Measurements from ENCODE around the gene CACNA1A.

CACNA1A gene

DNA sequence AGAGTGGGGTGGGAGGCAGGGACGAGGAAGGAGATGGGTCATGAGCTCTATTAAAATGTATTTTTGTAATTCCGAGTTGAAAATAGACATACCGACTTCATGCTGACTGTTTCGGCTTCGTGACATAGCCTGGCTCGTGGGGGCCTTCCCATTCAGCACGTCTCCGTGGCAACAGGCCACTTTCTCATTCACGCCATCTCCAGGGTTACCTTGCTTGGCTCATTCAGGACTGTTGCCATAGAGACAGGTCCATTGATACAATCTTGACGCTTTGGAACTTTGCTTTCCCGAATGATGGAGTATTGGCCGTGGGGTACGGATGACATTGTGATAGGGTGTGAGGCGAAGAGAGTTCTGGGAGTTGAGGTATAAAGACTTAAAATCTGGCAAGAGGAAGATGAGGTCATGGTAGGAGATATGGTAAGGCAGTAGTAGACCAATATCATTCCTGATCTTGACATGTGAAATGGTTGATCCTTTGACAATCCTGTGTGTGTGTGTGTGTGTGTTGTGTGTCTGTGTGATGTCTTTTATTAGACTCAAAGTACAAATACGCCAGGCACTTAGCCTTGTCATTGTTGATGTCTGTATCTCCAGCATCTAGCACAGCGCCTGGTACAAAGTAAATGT, 97.3 kb downstream of the CACNA1A start:
- Histone ChIP-seq H3K27me3 (ENCODE audit: insufficient read depth, poor library complexity, severe bottlenecking) (no peaks in the 10 kb centered on the region), H3K27ac (replicated peaks) (no peak overlapping the region), H3K4me3 (replicated peaks; ENCODE audit: insufficient read depth, low read length) (no peak overlapping the region)
- TF ChIP-seq, protein P1, sequence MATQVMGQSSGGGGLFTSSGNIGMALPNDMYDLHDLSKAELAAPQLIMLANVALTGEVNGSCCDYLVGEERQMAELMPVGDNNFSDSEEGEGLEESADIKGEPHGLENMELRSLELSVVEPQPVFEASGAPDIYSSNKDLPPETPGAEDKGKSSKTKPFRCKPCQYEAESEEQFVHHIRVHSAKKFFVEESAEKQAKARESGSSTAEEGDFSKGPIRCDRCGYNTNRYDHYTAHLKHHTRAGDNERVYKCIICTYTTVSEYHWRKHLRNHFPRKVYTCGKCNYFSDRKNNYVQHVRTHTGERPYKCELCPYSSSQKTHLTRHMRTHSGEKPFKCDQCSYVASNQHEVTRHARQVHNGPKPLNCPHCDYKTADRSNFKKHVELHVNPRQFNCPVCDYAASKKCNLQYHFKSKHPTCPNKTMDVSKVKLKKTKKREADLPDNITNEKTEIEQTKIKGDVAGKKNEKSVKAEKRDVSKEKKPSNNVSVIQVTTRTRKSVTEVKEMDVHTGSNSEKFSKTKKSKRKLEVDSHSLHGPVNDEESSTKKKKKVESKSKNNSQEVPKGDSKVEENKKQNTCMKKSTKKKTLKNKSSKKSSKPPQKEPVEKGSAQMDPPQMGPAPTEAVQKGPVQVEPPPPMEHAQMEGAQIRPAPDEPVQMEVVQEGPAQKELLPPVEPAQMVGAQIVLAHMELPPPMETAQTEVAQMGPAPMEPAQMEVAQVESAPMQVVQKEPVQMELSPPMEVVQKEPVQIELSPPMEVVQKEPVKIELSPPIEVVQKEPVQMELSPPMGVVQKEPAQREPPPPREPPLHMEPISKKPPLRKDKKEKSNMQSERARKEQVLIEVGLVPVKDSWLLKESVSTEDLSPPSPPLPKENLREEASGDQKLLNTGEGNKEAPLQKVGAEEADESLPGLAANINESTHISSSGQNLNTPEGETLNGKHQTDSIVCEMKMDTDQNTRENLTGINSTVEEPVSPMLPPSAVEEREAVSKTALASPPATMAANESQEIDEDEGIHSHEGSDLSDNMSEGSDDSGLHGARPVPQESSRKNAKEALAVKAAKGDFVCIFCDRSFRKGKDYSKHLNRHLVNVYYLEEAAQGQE (IDR thresholded peaks at IDR 0.05; ENCODE audit: insufficient replicate concordance, low read depth), result no peak
- TF ChIP-seq POLR2AphosphoS5 (IDR thresholded peaks at IDR 0.05; ENCODE audit: low read depth), result no peak
- TF ChIP-seq CTCF (IDR thresholded peaks at IDR 0.05; ENCODE audit: insufficient read depth, low read length), result no peak
- TF ChIP-seq GABPA (IDR thresholded peaks at IDR 0.05; ENCODE audit: low read depth), result no peak
- TF ChIP-seq SPI1 (IDR thresholded peaks at IDR 0.05; ENCODE audit: borderline replicate concordance, low read depth), result no peak
- DNase-seq (ENCODE audit: low read depth in 1 of 2, low spot score in 1 of 2), result no peak

DNA sequence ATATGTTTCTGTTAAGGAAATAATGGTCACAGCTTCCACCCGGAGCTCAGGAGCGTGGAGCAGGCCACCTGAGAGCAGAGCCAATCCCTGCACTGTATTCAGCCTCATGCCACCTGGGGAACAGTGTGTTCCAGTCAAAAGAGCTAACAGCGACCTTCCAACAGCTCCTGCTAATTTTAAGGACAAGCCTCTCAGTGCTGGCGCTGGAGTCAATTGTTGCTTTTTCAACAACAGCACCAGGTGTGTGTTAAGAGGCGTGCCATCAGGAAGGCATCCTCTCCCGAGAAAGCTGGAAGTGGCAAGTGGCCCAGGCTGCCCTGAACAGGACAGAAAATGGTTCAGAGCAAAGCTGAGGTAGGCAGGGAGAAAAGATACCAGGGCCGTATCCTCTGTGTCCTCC, 102.0 kb downstream of the CACNA1A start:
- no peak for DNase-seq (ENCODE audit: low read depth in 1 of 2, low spot score in 1 of 2)
- no peak for TF ChIP-seq GABPA (IDR thresholded peaks at IDR 0.05; ENCODE audit: low read depth)
- TF ChIP-seq CTCF (IDR thresholded peaks at IDR 0.05; ENCODE audit: insufficient read depth, low read length), result no peak
- TF ChIP-seq, protein P1 (IDR thresholded peaks at IDR 0.05; ENCODE audit: insufficient replicate concordance, low read depth), result no peak
- TF ChIP-seq SPI1 (IDR thresholded peaks at IDR 0.05; ENCODE audit: borderline replicate concordance, low read depth), result no peak
- TF ChIP-seq POLR2AphosphoS5 (IDR thresholded peaks at IDR 0.05; ENCODE audit: low read depth), result no peak
- Histone ChIP-seq H3K27ac (replicated peaks) (no peak overlapping the region), H3K4me3 (replicated peaks; ENCODE audit: insufficient read depth, low read length) (no peak overlapping the region), H3K27me3 (ENCODE audit: insufficient read depth, poor library complexity, severe bottlenecking) (no peaks in the 10 kb centered on the region)

GRCh38 chr19:13401388-13401787, 104.9 kb downstream of the CACNA1A start:
- Histone ChIP-seq H3K4me3 (replicated peaks; ENCODE audit: insufficient read depth, low read length) (no peak overlapping the region), H3K27me3 (ENCODE audit: insufficient read depth, poor library complexity, severe bottlenecking) (no peaks in the 10 kb centered on the region), H3K27ac (replicated peaks) (no peak overlapping the region)
- DNase-seq (ENCODE audit: low read depth in 1 of 2, low spot score in 1 of 2), result no peak
- TF ChIP-seq, protein P1 (IDR thresholded peaks at IDR 0.05; ENCODE audit: insufficient replicate concordance, low read depth), result no peak
- TF ChIP-seq POLR2AphosphoS5 (IDR thresholded peaks at IDR 0.05; ENCODE audit: low read depth) (no peak), CTCF (IDR thresholded peaks at IDR 0.05; ENCODE audit: insufficient read depth, low read length) (no peak), GABPA (IDR thresholded peaks at IDR 0.05; ENCODE audit: low read depth) (no peak), SPI1 (IDR thresholded peaks at IDR 0.05; ENCODE audit: borderline replicate concordance, low read depth) (no peak)
